HEK293 (cell line): ENCODE measurements around the gene RCL1.

Source experiments
- CTCF ChIP-seq: fragments of 450-650 bp; formaldehyde crosslinking; IDR thresholded peaks from 2 replicates; pipeline ENCODE4 v1.5.1; 2016; ENCODE audit warnings: missing biosample characterization, missing genetic modification characterization
- ZBTB11 ChIP-seq: fragments of 450-650 bp; formaldehyde crosslinking; conservative IDR thresholded peaks from 2 replicates; pipeline ENCODE4 v1.5.1; 2016; ENCODE audit warnings: low read depth, missing biosample characterization, missing genetic modification characterization
- ZNF221 ChIP-seq: fragments of 450-650 bp; formaldehyde crosslinking; IDR thresholded peaks from 2 replicates; pipeline ENCODE4 v1.5.1; 2017; ENCODE audit warnings: missing biosample characterization, missing genetic modification characterization, borderline replicate concordance
- ZNF549 ChIP-seq: fragments of 450-650 bp; IDR thresholded peaks from 2 replicates; pipeline ENCODE4 v1.5.1; 2018; ENCODE audit warnings: missing biosample characterization, missing genetic modification characterization, mild to moderate bottlenecking, inconsistent platforms, moderate library complexity
- ZNF76 ChIP-seq: fragments of 450-650 bp; formaldehyde crosslinking; IDR thresholded peaks from 2 replicates; pipeline ENCODE4; 2016; ENCODE audit warnings: low read depth, missing biosample characterization, missing genetic modification characterization, borderline replicate concordance

GRCh38 chr9:4883326-4883873 is 90.7 kb downstream of the RCL1 start:
- TF ChIP-seq ZNF76 (no peak), CTCF (no peak), ZNF549 (tag by site-specific recombination) (no peak), ZNF221 (tag by site-specific recombination) (no peak), ZBTB11 (tag by site-specific recombination) (no peak)
